Skeletal muscle tissue (tissue), 4 donors: ENCODE data around the gene ANO8. TPM values are rescaled to one million over a fixed set of nuclear protein-coding genes. Genes with fewer than 3 reads are reported as not detected.
A peak's percentile ranks its signal among the peaks of the same experiment; 100 is the strongest.

Experiments
- H3K27ac ChIP-seq: one replicate; pipeline ENCODE4 v1.7.0; 2013; ENCODE audit warnings: mild to moderate bottlenecking, low read depth, low read length, inconsistent platforms
- H3K27me3 ChIP-seq, 3 donors: one replicate each; pipeline ENCODE4 v1.7.0; 2013; ENCODE audit warnings: low read length in 3 of 3; ENCODE audit not compliant: control insufficient read depth in 3 of 3, insufficient read depth in 3 of 3
- H3K36me3 ChIP-seq, 3 donors: one replicate each; pipeline ENCODE4 v1.7.0; 2013; ENCODE audit warnings: low read length in 3 of 3; ENCODE audit not compliant: control insufficient read depth in 3 of 3, insufficient read depth in 3 of 3
- H3K4me1 ChIP-seq, 3 donors: one replicate each; pipeline ENCODE4 v1.7.0; 2013; ENCODE audit warnings: low read length in 3 of 3, mild to moderate bottlenecking in 3 of 3; ENCODE audit not compliant: control insufficient read depth in 3 of 3, insufficient read depth in 3 of 3
- H3K4me3 ChIP-seq, 3 donors: one replicate each; pipeline ENCODE4 v1.7.0; 2013; ENCODE audit warnings: low read length in 3 of 3
- H3K9ac ChIP-seq, 3 donors: one replicate each; pipeline ENCODE4 v1.7.0; 2013; ENCODE audit warnings: low read length in 3 of 3, mild to moderate bottlenecking in 3 of 3, moderate library complexity in 2 of 3, low read depth in 1 of 3
- H3K9me3 ChIP-seq, 3 donors: one replicate each; pipeline ENCODE4 v1.7.0; 2013; ENCODE audit warnings: low read length in 3 of 3; ENCODE audit not compliant: control insufficient read depth in 3 of 3
- total RNA-seq: library from RNA; depleted of rRNA; stranded (reverse); fragments of >200 nt; gene quantifications from one replicate; pipeline ENCODE4 v1.2.3, GENCODE V29; 2014
- donor health status: Osteomylitis.

Gene ANO8
- total RNA-seq, 1 donor from 2014 or later: 1.6 TPM

- Histone ChIP-seq H3K27ac (peak overlapping the region; percentile 87), H3K27me3 (peaks cover 0 to 3% (median 0%) of the 10 kb centered on the region in 3 donors), H3K9me3 (no peaks in the 10 kb centered on the region), H3K9ac (peak overlapping the region in 2 of 3 donors; percentile 57 to 59), H3K36me3 (no peaks in the 10 kb centered on the region), H3K4me1 (peaks cover 32 to 41% (median 36%) of the 10 kb centered on the region in 3 donors), H3K4me3 (peak overlapping the region in 1 of 3 donors; percentile 29)
Measured at GRCh38 chr19:17347877-17348276, 13.2 kb upstream of the ANO8 start.

GRCh38 chr19:17347361-17347760 is 12.7 kb upstream of the ANO8 start:
- peak overlapping the region; percentile 87 for H3K27ac ChIP-seq
- no peaks in the 10 kb centered on the region for H3K9me3 ChIP-seq
- H3K4me1 ChIP-seq: peaks cover 28 to 36% (median 34%) of the 10 kb centered on the region in 3 donors
- peak overlapping the region in 1 of 3 donors; percentile 29 for H3K4me3 ChIP-seq
- peaks cover 0 to 1% (median 0%) of the 10 kb centered on the region in 3 donors for H3K36me3 ChIP-seq
- H3K27me3 ChIP-seq: peaks cover 0 to 3% (median 0%) of the 10 kb centered on the region in 3 donors
- peak overlapping the region in 2 of 3 donors; percentile 57 to 59 for H3K9ac ChIP-seq

- peaks cover 28 to 31% (median 29%) of the 10 kb centered on the region in 3 donors for H3K4me1 ChIP-seq
- H3K9ac ChIP-seq: no peak overlapping the region
- peaks cover 0 to 6% (median 0%) of the 10 kb centered on the region in 3 donors for H3K36me3 ChIP-seq
- H3K27me3 ChIP-seq: no peaks in the 10 kb centered on the region
- H3K27ac ChIP-seq: peak overlapping the region; percentile 87
- no peaks in the 10 kb centered on the region for H3K9me3 ChIP-seq
- no peak overlapping the region for H3K4me3 ChIP-seq
Measured at GRCh38 chr19:17346109-17346671, 11.5 kb upstream of the ANO8 start.

- H3K4me1 ChIP-seq: peaks cover 15 to 24% (median 17%) of the 10 kb centered on the region in 3 donors
- H3K9ac ChIP-seq: no peak overlapping the region
- peaks cover 0 to 9% (median 4%) of the 10 kb centered on the region in 3 donors for H3K36me3 ChIP-seq
- H3K27me3 ChIP-seq: no peaks in the 10 kb centered on the region
- no peaks in the 10 kb centered on the region for H3K9me3 ChIP-seq
- H3K4me3 ChIP-seq: no peak overlapping the region
- no peak overlapping the region for H3K27ac ChIP-seq
Measured at GRCh38 chr19:17341845-17342244, 7.2 kb upstream of the ANO8 start.

- Histone ChIP-seq H3K27me3 (no peaks in the 10 kb centered on the region), H3K27ac (no peak overlapping the region), H3K4me3 (no peak overlapping the region), H3K9ac (no peak overlapping the region), H3K36me3 (peaks cover 0 to 9% (median 4%) of the 10 kb centered on the region in 3 donors), H3K9me3 (no peaks in the 10 kb centered on the region), H3K4me1 (peaks cover 15 to 24% (median 16%) of the 10 kb centered on the region in 3 donors)
Measured at GRCh38 chr19:17341386-17341785, 6.7 kb upstream of the ANO8 start.

GRCh38 chr19:17340871-17341357 is 6.3 kb upstream of the ANO8 start:
- Histone ChIP-seq H3K9ac (no peak overlapping the region), H3K27me3 (no peaks in the 10 kb centered on the region), H3K4me1 (peaks cover 12 to 22% (median 13%) of the 10 kb centered on the region in 3 donors), H3K27ac (no peak overlapping the region), H3K9me3 (no peaks in the 10 kb centered on the region), H3K4me3 (no peak overlapping the region), H3K36me3 (peaks cover 0 to 9% (median 4%) of the 10 kb centered on the region in 3 donors)

GRCh38 chr19:17340302-17340870 is 5.7 kb upstream of the ANO8 start:
- no peak overlapping the region for H3K4me3 ChIP-seq
- no peaks in the 10 kb centered on the region for H3K27me3 ChIP-seq
- H3K36me3 ChIP-seq: peaks cover 0 to 9% (median 4%) of the 10 kb centered on the region in 3 donors
- H3K9me3 ChIP-seq: no peaks in the 10 kb centered on the region
- peaks cover 13 to 24% (median 15%) of the 10 kb centered on the region in 3 donors for H3K4me1 ChIP-seq
- no peak overlapping the region for H3K9ac ChIP-seq
- no peak overlapping the region for H3K27ac ChIP-seq

- peaks cover 19 to 32% (median 20%) of the 10 kb centered on the region in 3 donors for H3K4me1 ChIP-seq
- H3K9me3 ChIP-seq: no peaks in the 10 kb centered on the region
- no peak overlapping the region for H3K4me3 ChIP-seq
- H3K36me3 ChIP-seq: peaks cover 0 to 9% (median 4%) of the 10 kb centered on the region in 3 donors
- H3K27me3 ChIP-seq: no peaks in the 10 kb centered on the region
- H3K9ac ChIP-seq: no peak overlapping the region
- H3K27ac ChIP-seq: no peak overlapping the region
Measured at GRCh38 chr19:17339088-17339741, 4.6 kb upstream of the ANO8 start.

GRCh38 chr19:17338433-17339078 is 3.9 kb upstream of the ANO8 start:
- Histone ChIP-seq H3K9me3 (no peaks in the 10 kb centered on the region), H3K36me3 (peaks cover 0 to 9% (median 4%) of the 10 kb centered on the region in 3 donors), H3K4me1 (peaks cover 25 to 38% (median 26%) of the 10 kb centered on the region in 3 donors), H3K27ac (no peak overlapping the region), H3K4me3 (peak overlapping the region; percentile 95 to 96 (median 96)), H3K9ac (peak overlapping the region in 1 of 3 donors; percentile 91), H3K27me3 (no peaks in the 10 kb centered on the region)
